Measurements from ENCODE around the gene ASCC1. TPM values are rescaled to one million over a fixed set of nuclear protein-coding genes. Genes with fewer than 3 reads are reported as not detected.

ASCC1 gene
- total and polyA plus RNA-seq, 2 donors (not counting 3 experiments of a cell fraction or from before 2014, with no cell fraction given): 16.0 to 24.9 TPM

GRCh38 chr10:72049969-72050781 lies 165.9 kb downstream of the ASCC1 start:
- ChIA-PET CTCF (interaction anchor here (0.9 to 5.9 kb wide), 12 partner anchors 9 to 287 kb away, joined by 4 to 199 read pairs (median 28); no protein-coding TSS in a partner anchor), POLR2A (no interaction called here)
- H3K79me2 ChIP-seq (ENCODE audit: control insufficient read depth, insufficient read depth, low read length): no peaks in the 10 kb centered on the region
- intact Hi-C loops (cut with micrococcal nuclease): no loop called here
- H3K27me3 ChIP-seq (ENCODE audit: control insufficient read depth in 2 of 2, insufficient read depth in 2 of 2, low read length in 2 of 2): no peaks in the 10 kb centered on the region
- no peaks in the 10 kb centered on the region for H3K36me3 ChIP-seq (ENCODE audit: control insufficient read depth in 2 of 2, extremely low read depth in 1 of 2, insufficient read depth in 2 of 2, low read length in 2 of 2)
- no peaks in the 10 kb centered on the region for H3K9me1 ChIP-seq (replicated peaks; ENCODE audit: control insufficient read depth, extremely low read depth, insufficient read depth, low read length)
- DNase-seq (ENCODE audit: low read depth, low spot score): no peak
- FAIRE-seq: no peak
- no peak overlapping the region for H3K27ac ChIP-seq (ENCODE audit: insufficient read depth, low read depth, low read length)
- H3K9me3 ChIP-seq (replicated peaks; ENCODE audit: control insufficient read depth, insufficient read depth, low read length): no peaks in the 10 kb centered on the region
- no peaks in the 10 kb centered on the region for H3K4me1 ChIP-seq (ENCODE audit: control insufficient read depth, extremely low read depth, insufficient read depth, low read length)
- no peak overlapping the region for H2AFZ ChIP-seq (ENCODE audit: low read depth, low read length)
- BruUV-seq (replicated peaks): no TSS peak
- no peak overlapping the region for H3K4me3 ChIP-seq (replicated peaks in 1 of 3; ENCODE audit: insufficient read depth in 1 of 3, low read depth in 1 of 3, low read length in 3 of 3)
- no peaks in the 10 kb centered on the region for H4K20me1 ChIP-seq (replicated peaks; ENCODE audit: control insufficient read depth, extremely low read depth, insufficient read depth, low read length)
- TF ChIP-seq GATA2 (IDR thresholded peaks at IDR 0.05; ENCODE audit: insufficient read depth, insufficient read length, low read depth, low read length) (no peak), POLR2AphosphoS5 (IDR thresholded peaks at IDR 0.05; ENCODE audit: insufficient read depth, low read depth, low read length) (no peak), EZH2 (IDR thresholded peaks at IDR 0.05; ENCODE audit: borderline replicate concordance, low read depth, low read length, severe bottlenecking) (no peak), POLR2A (IDR thresholded peaks at IDR 0.05; ENCODE audit: low read depth, low read length) (no peak), FOS (IDR thresholded peaks at IDR 0.05; ENCODE audit: borderline replicate concordance, insufficient read depth, low read length) (no peak), CTCF (IDR thresholded peaks at IDR 0.05; ENCODE audit: extremely low read depth in 1 of 2, insufficient read depth in 1 of 2, low read depth in 1 of 2, low read length in 2 of 2) (no peak), MAX (IDR thresholded peaks at IDR 0.05; ENCODE audit: insufficient read depth, insufficient read length) (no peak), MYC (IDR thresholded peaks at IDR 0.05; ENCODE audit: low read depth, low read length) (no peak)
- dilution Hi-C loops (cut with MboI; ENCODE audit: extremely low pct_ligation_motif_present, low sequenced_read_pairs): no loop called here
- no peak overlapping the region for H3K4me2 ChIP-seq (ENCODE audit: insufficient read depth, low read length)
- H3K9ac ChIP-seq (replicated peaks; ENCODE audit: extremely low read depth, insufficient read depth, low read length): no peak overlapping the region
